GM21528 (cell line): ENCODE measurements around the gene VAMP1.
"Not testable (repeated sequence)": the region's sequence is repeated elsewhere in the genome, so short reads cannot be mapped to it uniquely, and the experiment has no call there.

Source experiments
- ATAC-seq: cut with Tn5 transposase; IDR thresholded peaks from one replicate; pipeline ENCODE4 v1.9.1; 2021; ENCODE audit warnings: mild to moderate bottlenecking, moderate library complexity; ENCODE audit not compliant: unreplicated experiment, low FRiP score

VAMP1 gene

GRCh38 chr12:6427796-6428195 is 42.7 kb downstream of the VAMP1 start:
- ATAC-seq, result not testable (repeated sequence)

- ATAC-seq, result peak; percentile 66
Observed at GRCh38 chr12:6426882-6427671, 43.4 kb downstream of the VAMP1 start.

GRCh38 chr12:6425590-6426531 is 44.6 kb downstream of the VAMP1 start:
- ATAC-seq, result no peak

- no peak for ATAC-seq
Observed at GRCh38 chr12:6424866-6425265, 45.6 kb downstream of the VAMP1 start.

GRCh38 chr12:6424008-6424347 is 46.5 kb downstream of the VAMP1 start:
- no peak for ATAC-seq

- no peak for ATAC-seq
Observed at GRCh38 chr12:6423267-6424007, 47.0 kb downstream of the VAMP1 start.

GRCh38 chr12:6420364-6420763 is 50.1 kb downstream of the VAMP1 start:
- ATAC-seq, result no peak

GRCh38 chr12:6418796-6419195 is 51.7 kb downstream of the VAMP1 start:
- no peak for ATAC-seq

- no peak for ATAC-seq
Observed at GRCh38 chr12:6416596-6416995, 53.9 kb downstream of the VAMP1 start.
